NCI-H446 treated with DMSO at 0.1 percent for 48 hours (cell line): ENCODE results near the gene PSG1.
"Not testable (repeated sequence)": the region's sequence is repeated elsewhere in the genome, so short reads cannot be mapped to it uniquely, and the experiment has no call there.

Source experiments
- DNase-seq: peaks from one replicate; lab custom pipeline; 2025; lab: John Stamatoyannopoulos, UW

PSG1 gene

GRCh38 chr19:42819960-42820650, 59.4 kb downstream of the PSG1 start:
- not testable (repeated sequence) for DNase-seq

- DNase-seq: no peak
Observed at GRCh38 chr19:42816894-42817293, 62.6 kb downstream of the PSG1 start.
